GM18526 (cell line): ENCODE results near the gene CCDC17.

ENCODE experiments used
- POLR2A ChIP-seq: IDR thresholded peaks from 3 replicates; pipeline ENCODE4 v1.6.1; 2011; ENCODE audit not compliant: insufficient read length; ENCODE audit errors: extremely low read depth

CCDC17 gene

DNA sequence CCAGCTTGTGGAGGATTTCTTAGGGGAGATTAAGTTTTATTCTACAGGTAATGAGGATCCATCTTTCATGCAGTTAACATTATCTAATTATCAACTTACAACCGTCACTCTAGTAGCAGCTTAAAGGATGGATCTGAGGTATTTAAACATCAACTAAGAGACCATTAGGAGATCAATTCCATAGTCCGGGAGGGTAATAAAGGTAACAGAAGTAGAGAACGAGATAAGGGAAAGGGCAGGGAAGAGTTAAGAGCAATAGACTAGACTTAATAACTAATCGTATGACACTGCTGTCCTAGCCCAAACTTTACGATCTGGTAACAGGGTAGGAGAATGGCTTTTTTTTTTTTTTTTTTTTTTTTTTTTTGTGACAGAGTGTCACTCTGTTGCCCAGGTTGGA lies 19.5 kb upstream of the CCDC17 start:
- no peak for TF ChIP-seq POLR2A

DNA sequence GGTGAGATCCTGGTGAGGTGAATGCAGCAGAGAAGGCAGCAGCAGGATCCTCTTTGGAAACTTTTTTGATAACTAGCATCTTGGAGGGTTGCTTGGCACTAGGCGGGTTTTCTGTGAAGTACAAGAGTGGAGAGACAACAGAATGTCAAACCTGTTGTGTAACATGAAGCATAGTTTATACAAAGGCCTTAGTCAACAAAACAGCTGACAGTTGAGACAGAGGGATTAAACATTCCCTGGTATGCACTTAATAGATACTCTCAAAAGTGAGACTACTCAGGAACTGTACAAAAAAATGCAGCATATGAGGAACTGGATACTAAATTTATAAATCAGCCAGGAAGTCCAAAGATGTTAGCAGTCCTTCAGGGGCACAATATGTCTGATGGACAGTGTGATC lies 16.4 kb upstream of the CCDC17 start:
- no peak for TF ChIP-seq POLR2A

DNA sequence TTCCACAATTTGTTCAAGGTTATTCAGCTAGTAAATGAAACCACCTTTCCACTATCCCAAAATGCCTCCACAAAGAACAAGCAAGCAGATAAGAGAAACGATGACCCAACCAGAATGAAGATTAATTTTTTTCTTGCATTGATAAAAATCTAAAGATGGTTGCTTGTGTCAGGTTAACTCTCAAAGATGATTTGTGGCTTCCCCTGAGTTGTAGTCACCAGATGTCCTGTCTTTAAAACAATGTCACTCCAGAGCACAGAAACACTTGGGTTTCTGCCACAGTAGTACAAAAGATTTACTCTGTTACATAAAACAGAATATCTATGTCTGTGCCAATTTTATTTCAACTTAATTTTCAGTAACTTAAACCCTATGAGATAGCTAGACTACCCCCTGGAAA lies 11.4 kb upstream of the CCDC17 start:
- TF ChIP-seq POLR2A = no peak

GRCh38 chr1:45630429-45630828 lies 6.6 kb upstream of the CCDC17 start:
- no peak for TF ChIP-seq POLR2A

DNA sequence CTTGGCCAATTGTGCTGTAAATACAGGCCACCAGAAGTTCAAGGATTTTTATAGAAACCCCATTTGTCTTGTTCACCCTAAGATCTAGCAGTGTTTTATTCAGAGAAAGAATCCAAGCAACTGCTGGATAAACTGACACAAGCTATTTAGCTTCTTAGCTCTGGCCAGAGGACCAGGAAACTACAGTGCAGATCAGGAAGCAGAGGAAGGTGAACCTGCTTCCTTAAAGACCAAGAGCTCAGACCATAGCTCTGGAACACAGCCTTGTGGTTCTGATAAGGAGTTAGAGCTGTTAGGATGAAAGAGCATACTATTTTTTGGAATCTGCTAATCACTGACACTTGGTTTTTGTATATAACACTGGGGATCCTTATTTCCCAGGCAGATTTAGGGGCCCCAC lies 5.2 kb upstream of the CCDC17 start:
- TF ChIP-seq POLR2A = no peak

DNA sequence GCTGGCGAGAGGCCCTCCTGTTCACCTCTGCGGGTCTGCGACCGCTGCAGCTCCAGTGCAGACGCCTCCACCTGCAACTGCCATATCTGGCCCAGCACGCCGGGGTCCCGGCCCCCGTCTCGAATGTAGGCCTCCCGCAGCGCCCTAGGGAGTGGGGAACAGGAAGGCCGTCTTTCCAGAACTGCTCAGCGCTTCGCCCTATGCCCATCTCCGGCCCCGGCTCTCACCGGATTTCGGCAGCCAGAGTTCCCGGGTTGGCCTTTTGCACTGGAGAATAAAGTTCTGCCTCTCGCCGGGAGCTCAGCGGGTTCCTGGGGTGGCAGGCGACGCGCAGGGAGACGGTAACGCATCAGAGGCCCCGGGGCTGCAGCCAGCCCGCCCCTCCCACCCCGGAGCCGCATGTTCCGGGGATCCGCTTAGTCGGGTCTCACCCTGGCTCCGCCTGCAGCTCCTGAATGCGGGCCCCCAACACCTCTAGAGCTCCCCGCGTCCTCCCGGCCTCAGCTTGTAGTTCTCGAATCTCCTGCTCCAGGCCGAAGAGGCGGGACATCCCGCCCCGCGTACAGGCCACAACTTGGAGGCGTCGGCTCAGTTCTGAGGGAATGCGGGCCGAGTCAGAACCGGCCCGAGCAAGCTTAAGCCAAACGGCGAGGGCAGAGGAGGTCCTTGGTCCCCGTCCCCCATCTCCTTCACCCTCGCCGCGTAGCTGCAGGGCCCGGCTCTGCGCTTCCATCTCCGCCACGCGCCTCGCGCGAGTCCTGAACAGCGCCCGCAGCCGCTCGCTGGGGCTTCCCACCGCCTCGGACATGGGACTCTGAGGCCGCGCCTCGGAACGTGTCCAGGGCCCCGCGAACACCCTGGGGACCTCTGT lies 1.1 kb downstream of the CCDC17 start:
- no peak for TF ChIP-seq POLR2A

DNA sequence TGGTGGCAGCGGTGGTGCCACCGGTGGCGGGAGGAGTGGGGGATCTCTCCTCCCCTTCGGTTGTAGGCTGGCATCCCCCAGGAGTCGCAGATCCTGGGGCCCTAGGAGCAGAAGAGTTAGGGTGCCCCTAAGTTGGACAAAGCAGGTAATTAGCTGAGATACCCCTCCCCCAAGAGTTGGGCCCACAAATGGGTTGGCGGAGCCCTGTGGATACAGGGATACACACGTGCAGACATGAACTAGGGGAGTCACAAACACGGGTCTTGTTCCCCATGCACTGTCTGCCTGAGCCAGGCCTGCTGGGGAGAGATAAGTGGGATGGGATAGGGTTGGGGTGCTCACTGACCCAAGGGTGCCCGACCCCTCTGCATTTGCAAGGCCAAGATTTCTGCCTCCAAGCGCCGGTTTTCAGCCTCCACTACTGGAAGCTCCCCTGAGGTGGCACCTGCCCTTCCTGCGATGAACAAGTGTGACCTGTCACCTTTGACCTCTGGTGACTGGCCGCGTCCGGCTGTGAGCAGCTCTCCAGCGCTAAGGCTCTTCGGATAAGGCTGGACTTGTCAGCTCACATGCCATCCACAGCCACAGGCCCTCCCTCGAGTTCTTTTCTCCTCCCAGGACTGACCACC lies 1.8 kb downstream of the CCDC17 start:
- TF ChIP-seq POLR2A = no peak

DNA sequence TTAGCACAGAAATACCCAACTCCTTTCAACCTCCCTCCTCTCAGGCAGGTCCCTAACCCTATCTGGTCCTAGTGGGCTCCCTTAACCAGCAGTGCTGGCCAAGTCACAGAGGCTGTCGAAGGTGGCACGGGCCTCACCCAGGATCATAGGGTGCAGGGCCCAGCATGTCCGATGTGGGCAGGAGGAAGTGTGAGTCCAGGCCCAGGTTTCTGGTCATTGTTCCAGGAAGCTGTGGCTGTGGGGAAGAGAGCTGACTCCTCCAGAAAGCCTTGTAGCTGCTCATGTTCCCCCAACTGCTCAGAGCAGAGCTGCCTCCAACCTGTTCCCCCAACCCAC lies 2.4 kb downstream of the CCDC17 start:
- TF ChIP-seq POLR2A = no peak

DNA sequence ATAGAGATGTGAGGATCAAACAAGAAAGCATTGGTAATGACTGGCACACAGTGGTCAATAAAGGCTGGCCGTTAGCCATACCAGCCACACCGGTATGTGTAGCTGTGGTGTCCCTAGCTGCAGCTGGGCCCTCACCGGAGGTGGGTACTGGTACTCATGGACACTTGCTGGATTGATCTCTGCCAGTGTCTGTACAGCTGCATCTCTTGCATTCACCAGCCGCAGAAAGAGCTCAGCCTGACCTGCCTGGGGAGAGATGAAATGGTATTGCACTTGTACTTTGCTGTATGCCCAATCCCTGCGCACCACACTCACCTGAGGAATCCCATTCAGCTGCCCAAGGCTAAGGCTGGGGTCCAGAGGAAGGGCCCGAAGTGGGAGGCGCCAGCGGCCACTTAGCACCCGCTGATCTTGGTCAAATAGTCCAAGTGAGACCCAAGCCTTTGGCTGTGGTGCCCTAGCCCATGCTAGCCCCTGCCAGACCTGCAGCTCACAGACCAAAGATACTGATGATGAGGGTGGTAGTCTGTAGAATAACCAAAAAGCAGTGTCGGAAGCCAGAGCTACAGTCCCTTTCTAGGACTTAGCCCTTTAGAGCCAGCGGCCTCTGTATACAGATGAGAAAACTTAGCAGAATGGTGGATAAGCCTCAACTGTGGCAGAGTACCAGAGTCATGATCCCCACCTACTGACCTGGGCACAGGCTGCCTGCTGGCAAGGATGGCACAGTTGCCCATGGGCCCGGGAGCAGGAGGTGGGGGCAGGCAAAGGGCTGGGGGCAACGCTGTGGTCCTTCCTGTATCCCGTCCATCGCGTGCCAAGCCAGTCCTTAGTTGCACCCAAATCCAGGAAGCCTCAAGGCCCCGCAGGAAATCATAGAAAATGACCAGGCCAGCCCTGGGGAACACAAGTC lies 3.0 kb downstream of the CCDC17 start:
- TF ChIP-seq POLR2A = no peak

- no peak for TF ChIP-seq POLR2A
These were observed 4.5 kb downstream of the CCDC17 start for GRCh38 chr1:45619149-45619921.

GRCh38 chr1:45617618-45618017 lies 6.2 kb downstream of the CCDC17 start:
- no peak for TF ChIP-seq POLR2A

DNA sequence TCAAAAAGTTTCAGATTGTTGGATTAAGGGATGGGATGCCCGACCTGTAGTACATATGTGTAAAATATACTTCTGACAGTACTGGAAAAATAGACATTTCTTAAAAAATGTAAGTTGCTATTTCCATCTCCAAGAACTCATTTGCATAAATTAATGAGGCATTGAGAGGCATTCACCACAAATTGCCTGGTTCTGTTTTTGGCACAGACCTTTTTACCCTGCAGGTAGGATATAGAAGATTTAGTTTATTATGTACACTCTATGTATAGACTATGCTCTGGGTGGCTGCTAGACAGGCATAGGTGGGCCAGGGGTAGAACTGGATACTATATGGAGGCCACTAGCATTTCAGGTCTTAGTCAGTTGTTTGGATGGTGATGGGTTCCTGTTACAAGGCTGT lies 8.0 kb downstream of the CCDC17 start:
- no peak for TF ChIP-seq POLR2A

DNA sequence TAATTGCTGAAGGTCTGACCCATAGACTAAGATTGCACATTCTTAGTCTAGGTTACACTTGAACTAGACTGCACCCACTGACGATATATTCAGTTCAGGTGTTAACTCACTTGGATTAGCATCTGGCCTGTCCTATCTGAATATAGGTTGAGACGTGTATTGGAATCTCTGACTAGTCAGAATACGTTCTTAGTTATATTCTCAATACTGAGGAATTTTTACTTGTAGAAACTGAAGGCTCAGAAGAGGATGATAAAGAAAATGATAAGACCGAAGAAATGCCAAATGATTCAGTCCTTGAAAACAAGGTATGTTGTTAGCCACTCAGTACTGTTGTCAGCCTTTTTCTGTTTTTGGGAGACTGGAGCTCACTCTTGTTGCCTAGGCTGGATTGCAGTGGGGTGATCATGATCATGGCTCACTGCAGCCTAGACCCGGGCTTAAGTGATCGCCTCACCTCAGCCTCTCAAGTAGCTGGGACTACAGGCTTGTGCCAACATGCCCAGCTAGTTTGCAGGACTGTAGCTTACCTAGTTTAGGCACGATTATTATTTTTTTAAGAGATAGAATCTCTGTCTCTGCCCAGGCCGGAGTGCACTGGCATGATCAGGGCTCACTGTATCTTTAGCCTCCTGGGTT lies 10.8 kb downstream of the CCDC17 start:
- TF ChIP-seq POLR2A = no peak

- TF ChIP-seq POLR2A = no peak
These were observed 13.1 kb downstream of the CCDC17 start for GRCh38 chr1:45610589-45611226.
